Heart left ventricle (tissue), 16 donors: ENCODE results near the gene LPCAT1. TPM values are rescaled to one million over a fixed set of nuclear protein-coding genes. Genes with fewer than 3 reads are reported as not detected.
"Not testable (repeated sequence)": the region's sequence is repeated elsewhere in the genome, so short reads cannot be mapped to it uniquely, and the experiment has no call there.

Source experiments
- ATAC-seq, 4 donors: fragments of 200-7000 bp; cut with Tn5 transposase; one replicate each; pipeline ENCODE4 v1.9.1; 2020 to 2022; ENCODE audit warnings: moderate library complexity in 4 of 4, mild to moderate bottlenecking in 3 of 4, moderate number of reproducible peaks in 1 of 4
- DNase-seq, 5 donors: peaks; one replicate each; pipeline ENCODE4 v3.0.0-alpha.2; 2020
- H3K27ac ChIP-seq, 12 donors: fragments of 200-600 bp; sonication (generic) in 4 of 12; one replicate each; pipeline versions ENCODE4 v1.5.0 to v1.8.0; 2016 to 2022; ENCODE audit warnings: mild to moderate bottlenecking in 2 of 12
- H3K27me3 ChIP-seq, 9 donors: fragments of 200-600 bp; sonication (generic) in 2 of 9; one replicate each; pipeline versions ENCODE4 v1.5.1 to v1.8.0; 2016 to 2022; ENCODE audit warnings: mild to moderate bottlenecking in 3 of 9
- H3K36me3 ChIP-seq, 9 donors: fragments of 200-600 bp; sonication (generic) in 2 of 9; one replicate each; pipeline versions ENCODE4 v1.5.0 to v1.8.0; 2018 to 2022; ENCODE audit warnings: mild to moderate bottlenecking in 2 of 9
- H3K4me1 ChIP-seq, 12 donors: fragments of 200-600 bp; sonication (generic) in 4 of 12; one replicate each; pipeline versions ENCODE4 v1.5.0 to v1.8.0; 2016 to 2022; ENCODE audit warnings: mild to moderate bottlenecking in 3 of 12
- H3K4me3 ChIP-seq, 12 donors: fragments of 200-600 bp; sonication (generic) in 4 of 12; one replicate each; pipeline versions ENCODE4 v1.5.0 to v1.8.0; 2017 to 2022; ENCODE audit warnings: mild to moderate bottlenecking in 9 of 12, moderate library complexity in 4 of 12
- H3K9me3 ChIP-seq, 12 donors: fragments of 200-600 bp; sonication (generic) in 4 of 12; one replicate each; pipeline versions ENCODE4 v1.5.0 to v1.8.0; 2016 to 2022; ENCODE audit warnings: mild to moderate bottlenecking in 1 of 12
- POLR2A ChIP-seq, 2 donors: fragments of 450-650 bp; IDR thresholded peaks; one replicate each; pipeline ENCODE4 v1.6.1; 2017; ENCODE audit warnings: antibody characterized with exemption in 2 of 2, mild to moderate bottlenecking in 2 of 2, moderate library complexity in 2 of 2
- WGBS, 4 donors: extraction: QIAGEN DNeasy Blood & Tissue Kit in 2 of 4; methylation state at CpG; one replicate each; pipeline versions ENCODE4 v1.1.5 to v1.1.7; 2013 to 2018; 5-methylcytosine and 5-hydroxymethylcytosine counted together
- intact Hi-C, 10 donors: fragments of 100-400 bp; cut with DNase I; formaldehyde crosslinking; loops; one replicate each; pipeline versions ENCODE4 v1.11.1 to v1.14.2; 2022
- polyA plus RNA-seq, 2 donors: library from polyadenylated mRNA; stranded (reverse); fragments of 200-250 nt; gene quantifications; one replicate each; pipeline ENCODE4 v1.2.3, GENCODE V29; 2013
- total RNA-seq, 9 donors: library from RNA; depleted of rRNA in 2 of 9; stranded (reverse); fragments of >200 nt in 2 of 9; fragmentation: NEBNext Ultra II Directional in 3 of 9; extraction: Animal tissue kit (Norgen Biotek cat#: 25700) in 3 of 9; gene quantifications; one replicate each; pipeline versions ENCODE4 v1.1.0 to v1.2.4, GENCODE V29; 2016 to 2023
- TF ChIP-seq, protein P1 (sequence below), 12 donors: fragments of 200-600 bp; sonication (generic) in 4 of 12; IDR thresholded peaks; one replicate each; pipeline versions ENCODE4 v1.5.0 to v1.8.0; 2018 to 2022; ENCODE audit warnings: antibody characterized with exemption in 12 of 12, mild to moderate bottlenecking in 5 of 12
- donor health status: ischemic (EF 13 %, LVEDD 7.1; RV severe dilation, severe dysfunction).
- donor health status: healthy with polysubstance abuse.
- donor health status: DM: no; HTN: yes; CAD: no.
- donor health status: DM: no; HTN: no; CAD: no.
- donor health status: ischemic (EF 25% LVEDD 6.9; RV normal size, moderate dysfunction).
- donor health status: ischemic (EF 25% LVEDD 5.7; RV mildly dilated, moderate dysfunction).
- donor health status: healthy.
- donor health status: DM: yes; HTN: yes; CAD: no.
- donor health status: ischemic (EF 35%, LVEDD 5.7; RV mildly dilated, moderate dysfunction).
- donor health status: nonischemic (EF 11% LVEDD 7.7; RV severe dilation, severe dysfunction).
- donor health status: DM: yes; HTN: yes; CAD: no.
- donor health status: PGD.
- donor health status: ischemic (EF 29% LVEDD 5.4; RV normal size, mild dysfunction).
- donor health status: nonischemic (EF 23%, LVEDD 6.1; RV moderate dilation, normal function).

Gene LPCAT1
- total and polyA plus RNA-seq, 11 donors: 8.2 to 30.6 (median 9.9) TPM

DNA sequence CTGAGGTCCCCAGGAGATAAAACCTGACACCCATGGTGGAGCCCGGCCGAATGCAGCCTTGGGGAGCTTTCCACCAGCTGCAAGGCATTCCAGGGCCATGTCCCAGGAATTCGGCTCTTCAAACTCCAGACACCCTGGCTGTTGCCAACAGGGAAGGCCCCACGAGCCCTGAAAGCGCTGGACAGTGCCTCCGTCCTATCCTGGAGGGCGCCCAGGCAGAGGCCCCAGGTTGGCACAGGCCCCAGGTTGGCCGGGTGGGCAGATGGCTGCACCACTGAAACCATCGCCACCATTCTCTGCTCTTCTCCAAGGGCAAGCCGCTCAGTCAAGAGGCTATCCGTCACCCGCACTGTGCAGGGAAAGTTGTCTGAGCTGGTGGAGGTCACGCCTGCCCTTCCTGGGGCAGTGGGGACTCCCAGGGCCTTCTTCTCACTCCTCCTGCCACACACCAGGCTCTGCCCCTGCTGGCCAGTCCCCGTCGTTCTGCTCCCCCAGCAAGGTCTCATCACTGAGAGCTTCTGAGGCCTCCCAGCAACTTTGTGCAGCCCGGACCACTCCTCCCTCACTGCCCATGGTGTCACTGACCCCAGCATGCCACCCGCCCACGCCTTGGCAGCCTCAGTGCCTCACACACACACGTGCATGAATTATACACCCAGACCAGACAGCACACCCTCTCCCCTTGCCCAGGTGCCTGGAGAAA, 99.7 kb downstream of the LPCAT1 start:
- Histone ChIP-seq H3K36me3 (no peaks in the 10 kb centered on the region), H3K4me3 (no peak overlapping the region), H3K9me3 (peaks cover 0 to 34% (median 22%) of the 10 kb centered on the region in 12 donors), H3K27me3 (peaks cover 0 to 4% (median 0%) of the 10 kb centered on the region in 9 donors), H3K4me1 (no peaks in the 10 kb centered on the region), H3K27ac (no peak overlapping the region)
- 77 to 80% (median 78%) methylated on average over 14 to 19 of the region's 19 CpGs for WGBS, 4 donors
- intact Hi-C loops: no loop called here
- TF ChIP-seq POLR2A (IDR thresholded peaks at IDR 0.05): no peak
- TF ChIP-seq, protein P1, sequence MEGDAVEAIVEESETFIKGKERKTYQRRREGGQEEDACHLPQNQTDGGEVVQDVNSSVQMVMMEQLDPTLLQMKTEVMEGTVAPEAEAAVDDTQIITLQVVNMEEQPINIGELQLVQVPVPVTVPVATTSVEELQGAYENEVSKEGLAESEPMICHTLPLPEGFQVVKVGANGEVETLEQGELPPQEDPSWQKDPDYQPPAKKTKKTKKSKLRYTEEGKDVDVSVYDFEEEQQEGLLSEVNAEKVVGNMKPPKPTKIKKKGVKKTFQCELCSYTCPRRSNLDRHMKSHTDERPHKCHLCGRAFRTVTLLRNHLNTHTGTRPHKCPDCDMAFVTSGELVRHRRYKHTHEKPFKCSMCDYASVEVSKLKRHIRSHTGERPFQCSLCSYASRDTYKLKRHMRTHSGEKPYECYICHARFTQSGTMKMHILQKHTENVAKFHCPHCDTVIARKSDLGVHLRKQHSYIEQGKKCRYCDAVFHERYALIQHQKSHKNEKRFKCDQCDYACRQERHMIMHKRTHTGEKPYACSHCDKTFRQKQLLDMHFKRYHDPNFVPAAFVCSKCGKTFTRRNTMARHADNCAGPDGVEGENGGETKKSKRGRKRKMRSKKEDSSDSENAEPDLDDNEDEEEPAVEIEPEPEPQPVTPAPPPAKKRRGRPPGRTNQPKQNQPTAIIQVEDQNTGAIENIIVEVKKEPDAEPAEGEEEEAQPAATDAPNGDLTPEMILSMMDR (IDR thresholded peaks at IDR 0.05): no peak
- ATAC-seq (no peak), DNase-seq (peak in 1 of 5 donors; percentile 43)

DNA sequence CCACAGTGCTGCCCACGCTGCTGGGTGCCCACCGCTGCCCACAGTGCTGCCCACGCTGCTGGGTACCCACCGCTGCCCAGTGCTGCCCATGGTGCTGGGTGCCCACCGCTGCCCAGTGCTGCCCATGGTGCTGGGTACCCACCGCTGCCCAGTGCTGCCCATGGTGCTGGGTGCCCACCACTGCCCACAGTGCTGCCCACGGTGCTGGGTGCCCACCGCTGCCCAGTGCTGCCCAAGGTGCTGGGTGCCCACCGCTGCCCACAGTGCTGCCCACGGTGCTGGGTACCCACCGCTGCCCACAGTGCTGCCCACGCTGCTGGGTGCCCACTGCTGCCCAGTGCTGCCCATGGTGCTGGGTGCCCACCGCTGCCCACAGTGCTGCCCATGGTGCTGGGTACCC, 101.2 kb downstream of the LPCAT1 start:
- peak in 1 of 5 donors; percentile 37 for DNase-seq
- H3K27ac ChIP-seq, ATAC-seq, H3K4me1 ChIP-seq, H3K27me3 ChIP-seq, H3K4me3 ChIP-seq, H3K36me3 ChIP-seq, intact Hi-C loops: not testable (repeated sequence)
- H3K9me3 ChIP-seq: peaks cover 0 to 18% (median 7%) of the 10 kb centered on the region in 12 donors
- WGBS, 4 donors: 85 to 93% methylated on average over 13 of the region's 13 CpGs; no CpG with 5 or more reads in 2 of the 4 donors

DNA sequence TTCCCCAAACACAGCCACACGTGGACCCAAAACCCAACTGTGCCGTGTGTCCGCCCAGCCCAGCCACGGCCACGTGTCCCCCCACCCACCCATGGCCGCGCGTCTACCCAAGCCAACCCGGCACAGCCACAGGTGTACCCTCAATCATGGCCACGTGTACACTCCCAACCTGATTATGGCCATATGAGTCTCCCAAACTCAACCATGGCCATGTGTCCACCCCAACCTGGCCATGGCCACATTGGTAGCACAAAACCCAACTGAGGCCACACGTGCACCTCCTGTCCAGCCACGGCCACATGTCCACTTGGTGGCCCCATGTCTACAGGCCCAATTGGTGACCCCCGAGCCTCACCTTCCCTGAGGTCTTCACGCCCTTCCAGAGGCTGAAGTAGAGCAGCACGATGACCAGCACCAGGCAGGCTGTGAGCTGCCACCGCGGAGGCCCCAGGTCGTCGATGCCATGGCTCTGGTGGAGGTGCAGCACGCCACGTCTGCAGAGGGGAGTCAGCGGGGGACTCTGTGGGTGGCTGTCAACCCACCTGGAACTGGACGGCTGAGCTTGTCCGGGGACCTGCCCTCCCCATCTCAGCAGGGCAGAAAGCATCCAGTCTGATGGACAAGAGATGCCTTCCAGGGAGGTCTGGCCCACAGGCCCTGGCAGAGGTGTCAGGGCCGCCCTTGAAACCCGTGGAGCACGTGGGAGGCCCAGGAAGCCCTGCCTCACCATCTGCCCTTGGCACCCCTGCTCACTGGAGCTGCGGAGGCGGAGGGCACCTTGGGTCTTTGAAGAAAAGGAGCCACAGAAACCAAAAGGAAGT, 102.0 kb downstream of the LPCAT1 start:
- ATAC-seq (no peak), DNase-seq (peak in 1 of 5 donors; percentile 54)
- TF ChIP-seq POLR2A (IDR thresholded peaks at IDR 0.05): no peak
- TF ChIP-seq, protein P1 (IDR thresholded peaks at IDR 0.05): no peak
- Histone ChIP-seq H3K36me3 (no peaks in the 10 kb centered on the region), H3K27me3 (peaks cover 0 to 4% (median 0%) of the 10 kb centered on the region in 9 donors), H3K27ac (no peak overlapping the region), H3K4me1 (no peaks in the 10 kb centered on the region), H3K9me3 (peaks cover 0 to 10% (median 2%) of the 10 kb centered on the region in 12 donors), H3K4me3 (no peak overlapping the region)
- intact Hi-C loops: no loop called here
- 90 to 92% (median 92%) methylated on average over 16 to 29 of the region's 29 CpGs for WGBS, 4 donors

DNA sequence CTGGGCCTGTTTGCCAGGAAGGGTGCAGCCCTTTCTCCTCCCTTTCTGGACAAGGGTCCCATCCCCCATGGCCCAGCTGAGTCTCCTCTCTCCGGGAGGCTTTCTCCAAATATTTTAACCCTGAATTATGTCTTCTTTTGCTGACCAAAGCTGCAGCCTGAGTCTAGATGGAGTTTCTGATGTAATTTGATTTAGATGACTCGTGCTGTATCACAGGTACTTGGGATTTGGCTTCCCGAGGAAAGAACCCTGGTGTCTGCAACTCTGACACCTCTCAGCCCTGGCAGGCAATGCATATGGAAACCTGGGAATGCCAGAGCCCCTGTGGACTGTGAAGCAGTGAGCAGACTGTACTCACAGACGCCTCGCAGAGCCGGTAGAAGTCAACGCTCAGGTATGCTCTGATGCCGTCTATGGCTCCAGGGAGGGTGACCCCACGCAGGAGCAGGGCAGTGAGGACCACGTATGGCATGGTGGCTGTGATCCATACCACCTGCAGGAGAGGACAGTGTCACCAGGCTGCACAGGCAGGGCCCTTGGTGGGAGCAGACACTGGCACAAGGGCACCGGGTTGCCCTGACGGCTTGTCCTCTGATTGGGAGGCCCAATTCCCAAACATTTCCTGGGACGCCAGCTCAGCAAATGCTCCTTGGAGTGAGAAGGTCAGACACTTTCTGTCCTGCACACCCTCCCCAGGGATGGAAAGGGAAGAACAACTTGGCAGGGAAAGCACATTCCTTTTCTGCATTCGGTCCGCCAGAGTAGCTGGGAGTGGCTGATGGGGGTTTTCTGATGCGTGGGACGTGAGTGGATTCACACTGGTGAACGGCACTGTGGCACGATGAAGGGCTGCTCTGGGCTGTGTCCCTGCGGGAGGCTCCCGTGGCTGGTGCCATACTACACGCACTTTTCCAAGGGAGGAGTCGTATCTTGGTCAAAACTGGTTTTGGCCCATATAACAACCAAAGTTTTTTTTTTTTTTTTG, 103.3 kb downstream of the LPCAT1 start:
- H3K27ac ChIP-seq: no peak overlapping the region
- H3K9me3 ChIP-seq: peaks cover 0 to 4% (median 0%) of the 10 kb centered on the region in 12 donors
- no peak for ATAC-seq
- whole genome bisulfite sequencing, 4 donors: 60 to 73% (median 68%) methylated on average over 16 to 23 of the region's 23 CpGs
- peaks cover 0 to 4% (median 0%) of the 10 kb centered on the region in 9 donors for H3K27me3 ChIP-seq
- TF ChIP-seq, protein P1 (IDR thresholded peaks at IDR 0.05): no peak
- TF ChIP-seq POLR2A (IDR thresholded peaks at IDR 0.05): no peak
- intact Hi-C loops: no loop called here
- no peak overlapping the region for H3K4me3 ChIP-seq
- H3K36me3 ChIP-seq: no peaks in the 10 kb centered on the region
- peak in 1 of 5 donors; percentile 23 for DNase-seq
- no peaks in the 10 kb centered on the region for H3K4me1 ChIP-seq
